SK-N-SH treated with all-trans-retinoic acid at 6 μM for 48 hours (cell line): ENCODE measurements around the gene MBOAT7.

Experiments
- ATAC-seq: fragments of 200-7000 bp; cut with Tn5 transposase; 3 replicates; pipeline ENCODE4 v1.9.1; 2020; ENCODE audit warnings: mild to moderate bottlenecking, moderate library complexity
- ARNTL ChIP-seq: fragments of 450-650 bp; formaldehyde crosslinking; IDR thresholded peaks from 2 replicates; pipeline ENCODE4 v1.5.0; 2020; ENCODE audit warnings: low read depth, mild to moderate bottlenecking, moderate library complexity, borderline replicate concordance
- BACH2 ChIP-seq: fragments of 250-450 bp; sonication (Bioruptor Pico); IDR thresholded peaks from 2 replicates; pipeline ENCODE4 v1.9.0; 2021; ENCODE audit warnings: mild to moderate bottlenecking, borderline replicate concordance
- CSDC2 ChIP-seq: fragments of 250-450 bp; sonication (Bioruptor Pico); IDR thresholded peaks from 2 replicates; pipeline ENCODE4 v1.5.0; 2020; ENCODE audit warnings: mild to moderate bottlenecking, moderate library complexity
- ESRRG ChIP-seq: fragments of 250-450 bp; sonication (Bioruptor Pico); IDR thresholded peaks from 2 replicates; pipeline ENCODE4 v1.6.1; 2021; ENCODE audit warnings: mild to moderate bottlenecking
- GLIS3 ChIP-seq: fragments of 250-450 bp; sonication (Bioruptor Pico); IDR thresholded peaks from 2 replicates; pipeline ENCODE4 v1.5.0; 2020; ENCODE audit warnings: mild to moderate bottlenecking, moderate library complexity
- ISL1 ChIP-seq: fragments of 250-450 bp; sonication (Bioruptor Pico); IDR thresholded peaks from 2 replicates; pipeline ENCODE4 v2.1.2; 2022; ENCODE audit warnings: mild to moderate bottlenecking, moderate library complexity
- OSR1 ChIP-seq: fragments of 250-450 bp; sonication (Bioruptor Pico); IDR thresholded peaks from 2 replicates; pipeline ENCODE4 v1.8.0; 2022; ENCODE audit warnings: moderate library complexity, mild to moderate bottlenecking, inconsistent platforms
- PPARA ChIP-seq: fragments of 250-450 bp; sonication (Bioruptor Pico); IDR thresholded peaks from 2 replicates; pipeline ENCODE4 v1.5.0; 2020; ENCODE audit warnings: mild to moderate bottlenecking, borderline replicate concordance
- RARB ChIP-seq: fragments of 250-450 bp; sonication (Bioruptor Pico); IDR thresholded peaks from 2 replicates; pipeline ENCODE4 v1.8.0; 2021; ENCODE audit warnings: mild to moderate bottlenecking, moderate library complexity
- TCF4 ChIP-seq: fragments of 250-450 bp; sonication (Bioruptor Pico); IDR thresholded peaks from 2 replicates; pipeline ENCODE4 v1.8.0; 2021; ENCODE audit warnings: mild to moderate bottlenecking, moderate library complexity, borderline replicate concordance
- TOX ChIP-seq: fragments of 250-450 bp; sonication (Bioruptor Pico); IDR thresholded peaks from 2 replicates; pipeline ENCODE4 v1.8.0; 2021; ENCODE audit warnings: mild to moderate bottlenecking, moderate library complexity, borderline replicate concordance
- ZFP3 ChIP-seq: fragments of 250-450 bp; sonication (Bioruptor Pico); IDR thresholded peaks from 2 replicates; pipeline ENCODE4 v1.5.0; 2020; ENCODE audit warnings: mild to moderate bottlenecking, moderate library complexity
- ZFP30 ChIP-seq: fragments of 450-650 bp; formaldehyde crosslinking; IDR thresholded peaks from 2 replicates; pipeline ENCODE4 v1.5.0; 2022; ENCODE audit warnings: mild to moderate bottlenecking, moderate library complexity
- ZNF565 ChIP-seq: fragments of 450-650 bp; formaldehyde crosslinking; conservative IDR thresholded peaks from 2 replicates; pipeline ENCODE4 v1.5.0; 2020; ENCODE audit warnings: low read depth, mild to moderate bottlenecking, moderate library complexity
- ZNF70 ChIP-seq: fragments of 450-650 bp; formaldehyde crosslinking; IDR thresholded peaks from 2 replicates; pipeline ENCODE4 v1.5.0; 2020; ENCODE audit warnings: mild to moderate bottlenecking, moderate library complexity
- ZNF8 ChIP-seq: fragments of 450-650 bp; formaldehyde crosslinking; IDR thresholded peaks from 2 replicates; pipeline ENCODE4 v1.5.0; 2020; ENCODE audit warnings: mild to moderate bottlenecking, moderate library complexity
- TF ChIP-seq, protein P1 (sequence below): fragments of 250-450 bp; sonication (Bioruptor Pico); IDR thresholded peaks from 2 replicates; pipeline ENCODE4 v1.8.0; 2020; ENCODE audit warnings: mild to moderate bottlenecking, moderate library complexity, borderline replicate concordance
- TF ChIP-seq, protein P2 (sequence below): fragments of 250-450 bp; sonication (Bioruptor Pico); IDR thresholded peaks from 2 replicates; pipeline ENCODE4 v1.5.0; 2020; ENCODE audit warnings: mild to moderate bottlenecking, moderate library complexity
- TF ChIP-seq, protein P3 (sequence below): fragments of 250-450 bp; sonication (Bioruptor Pico); IDR thresholded peaks from 2 replicates; pipeline ENCODE4 v1.5.1; 2021; ENCODE audit warnings: mild to moderate bottlenecking, moderate library complexity
- TF ChIP-seq, protein P4 (sequence below): fragments of 250-450 bp; sonication (Bioruptor Pico); IDR thresholded peaks from 2 replicates; pipeline ENCODE4 v1.5.1; 2020; ENCODE audit warnings: low read depth, mild to moderate bottlenecking, moderate library complexity

Gene MBOAT7

DNA sequence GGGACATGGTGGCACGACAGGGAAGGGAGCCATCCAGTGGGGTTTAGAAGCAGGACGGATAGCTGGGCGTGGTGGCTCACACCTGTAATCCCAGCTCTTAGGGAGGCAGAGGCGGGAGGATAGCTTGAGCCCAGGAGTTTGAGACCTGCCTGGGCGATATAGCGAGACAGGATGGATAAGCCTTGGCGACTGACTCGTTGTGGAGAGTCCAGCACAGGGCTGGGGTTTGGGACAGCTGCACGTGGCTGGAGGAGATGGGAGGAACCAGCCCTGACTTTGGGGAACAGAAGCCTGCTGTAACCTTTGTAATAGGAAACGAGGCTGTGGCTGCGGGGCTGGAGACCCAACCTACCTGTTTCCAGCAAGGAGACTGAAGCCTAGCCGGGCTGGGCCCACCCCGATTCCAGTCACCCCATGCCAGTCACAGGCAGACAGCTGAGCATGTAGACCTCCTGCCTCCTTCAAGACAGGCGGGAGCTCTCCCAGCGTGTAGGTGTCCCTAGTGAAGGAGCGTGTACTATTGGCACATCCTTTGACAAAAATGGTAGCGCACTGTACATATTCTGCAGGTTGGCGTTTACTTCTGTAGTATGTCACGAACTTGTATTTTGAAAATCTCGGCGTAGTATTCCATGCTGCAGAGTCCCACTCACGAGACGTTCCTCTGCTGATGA, 37.9 kb downstream of the MBOAT7 start:
- no peak for ATAC-seq
- no peak for TF ChIP-seq ESRRG (CRISPR knock-in tag)
- TF ChIP-seq ARNTL (CRISPR knock-in tag) = no peak
- TF ChIP-seq ZNF565 = no peak
- no peak for TF ChIP-seq TOX (CRISPR knock-in tag)
- no peak for TF ChIP-seq BACH2
- no peak for TF ChIP-seq ZNF8 (CRISPR knock-in tag)
- no peak for TF ChIP-seq ZNF70 (CRISPR knock-in tag)
- TF ChIP-seq PPARA (CRISPR knock-in tag) = no peak
- TF ChIP-seq RARB (CRISPR knock-in tag) = no peak
- TF ChIP-seq, protein P1, sequence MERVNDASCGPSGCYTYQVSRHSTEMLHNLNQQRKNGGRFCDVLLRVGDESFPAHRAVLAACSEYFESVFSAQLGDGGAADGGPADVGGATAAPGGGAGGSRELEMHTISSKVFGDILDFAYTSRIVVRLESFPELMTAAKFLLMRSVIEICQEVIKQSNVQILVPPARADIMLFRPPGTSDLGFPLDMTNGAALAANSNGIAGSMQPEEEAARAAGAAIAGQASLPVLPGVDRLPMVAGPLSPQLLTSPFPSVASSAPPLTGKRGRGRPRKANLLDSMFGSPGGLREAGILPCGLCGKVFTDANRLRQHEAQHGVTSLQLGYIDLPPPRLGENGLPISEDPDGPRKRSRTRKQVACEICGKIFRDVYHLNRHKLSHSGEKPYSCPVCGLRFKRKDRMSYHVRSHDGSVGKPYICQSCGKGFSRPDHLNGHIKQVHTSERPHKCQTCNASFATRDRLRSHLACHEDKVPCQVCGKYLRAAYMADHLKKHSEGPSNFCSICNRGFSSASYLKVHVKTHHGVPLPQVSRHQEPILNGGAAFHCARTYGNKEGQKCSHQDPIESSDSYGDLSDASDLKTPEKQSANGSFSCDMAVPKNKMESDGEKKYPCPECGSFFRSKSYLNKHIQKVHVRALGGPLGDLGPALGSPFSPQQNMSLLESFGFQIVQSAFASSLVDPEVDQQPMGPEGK = no peak
- TF ChIP-seq ZFP3 (CRISPR knock-in tag) = no peak
- no peak for TF ChIP-seq ISL1 (CRISPR knock-in tag)
- TF ChIP-seq GLIS3 (CRISPR knock-in tag) = no peak

DNA sequence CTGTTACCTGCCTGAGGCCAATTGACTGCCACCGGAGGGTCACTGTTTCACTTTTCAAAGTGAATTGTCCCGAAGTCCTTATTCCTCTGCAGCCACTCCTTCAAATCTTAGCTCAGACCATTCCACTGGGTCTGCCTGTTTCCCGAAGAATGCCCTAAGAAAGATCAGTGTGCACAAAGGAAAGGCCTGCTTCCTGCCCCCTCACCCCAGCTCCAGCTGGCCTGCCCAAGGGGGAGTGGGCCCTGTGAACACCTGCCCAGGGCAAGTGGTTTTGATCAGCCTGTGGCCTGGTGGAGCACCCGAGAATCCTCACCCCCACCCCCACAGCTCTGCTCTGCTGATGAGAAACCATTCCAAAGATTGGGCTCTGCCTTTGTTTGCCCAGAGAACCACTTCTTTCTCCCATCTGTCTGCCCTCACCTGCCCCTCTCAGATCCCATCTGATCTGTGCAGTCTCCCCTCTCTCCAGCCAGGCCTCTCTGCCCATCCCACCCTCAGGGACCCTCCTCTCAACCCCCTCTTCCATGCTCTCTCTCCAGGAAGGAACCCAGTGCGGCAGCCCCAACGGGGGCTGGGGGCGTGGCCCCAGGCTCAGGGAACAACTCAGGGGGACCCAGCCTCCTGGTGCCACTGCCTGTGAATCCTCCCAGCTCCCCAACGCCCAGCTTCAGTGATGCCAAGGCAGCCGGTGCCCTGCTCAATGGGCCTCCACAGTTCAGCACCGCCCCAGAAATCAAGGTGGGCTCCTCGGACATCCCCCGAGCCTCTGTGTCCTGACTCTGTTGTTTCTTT, 40.2 kb downstream of the MBOAT7 start:
- no peak for ATAC-seq
- TF ChIP-seq, protein P1 = no peak
- TF ChIP-seq TOX (CRISPR knock-in tag) (no peak), ZNF70 (CRISPR knock-in tag) (no peak), OSR1 (CRISPR knock-in tag) (no peak), ESRRG (CRISPR knock-in tag) (no peak), GLIS3 (CRISPR knock-in tag) (no peak), ZNF8 (CRISPR knock-in tag) (no peak), ZFP30 (CRISPR knock-in tag) (no peak), CSDC2 (CRISPR knock-in tag) (no peak), RARB (CRISPR knock-in tag) (no peak), PPARA (CRISPR knock-in tag) (no peak), ARNTL (CRISPR knock-in tag) (no peak), ZNF565 (no peak)
- TF ChIP-seq, protein P2, sequence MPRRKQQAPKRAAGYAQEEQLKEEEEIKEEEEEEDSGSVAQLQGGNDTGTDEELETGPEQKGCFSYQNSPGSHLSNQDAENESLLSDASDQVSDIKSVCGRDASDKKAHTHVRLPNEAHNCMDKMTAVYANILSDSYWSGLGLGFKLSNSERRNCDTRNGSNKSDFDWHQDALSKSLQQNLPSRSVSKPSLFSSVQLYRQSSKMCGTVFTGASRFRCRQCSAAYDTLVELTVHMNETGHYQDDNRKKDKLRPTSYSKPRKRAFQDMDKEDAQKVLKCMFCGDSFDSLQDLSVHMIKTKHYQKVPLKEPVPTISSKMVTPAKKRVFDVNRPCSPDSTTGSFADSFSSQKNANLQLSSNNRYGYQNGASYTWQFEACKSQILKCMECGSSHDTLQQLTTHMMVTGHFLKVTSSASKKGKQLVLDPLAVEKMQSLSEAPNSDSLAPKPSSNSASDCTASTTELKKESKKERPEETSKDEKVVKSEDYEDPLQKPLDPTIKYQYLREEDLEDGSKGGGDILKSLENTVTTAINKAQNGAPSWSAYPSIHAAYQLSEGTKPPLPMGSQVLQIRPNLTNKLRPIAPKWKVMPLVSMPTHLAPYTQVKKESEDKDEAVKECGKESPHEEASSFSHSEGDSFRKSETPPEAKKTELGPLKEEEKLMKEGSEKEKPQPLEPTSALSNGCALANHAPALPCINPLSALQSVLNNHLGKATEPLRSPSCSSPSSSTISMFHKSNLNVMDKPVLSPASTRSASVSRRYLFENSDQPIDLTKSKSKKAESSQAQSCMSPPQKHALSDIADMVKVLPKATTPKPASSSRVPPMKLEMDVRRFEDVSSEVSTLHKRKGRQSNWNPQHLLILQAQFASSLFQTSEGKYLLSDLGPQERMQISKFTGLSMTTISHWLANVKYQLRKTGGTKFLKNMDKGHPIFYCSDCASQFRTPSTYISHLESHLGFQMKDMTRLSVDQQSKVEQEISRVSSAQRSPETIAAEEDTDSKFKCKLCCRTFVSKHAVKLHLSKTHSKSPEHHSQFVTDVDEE (CRISPR knock-in tag) = no peak
- TF ChIP-seq, protein P3, sequence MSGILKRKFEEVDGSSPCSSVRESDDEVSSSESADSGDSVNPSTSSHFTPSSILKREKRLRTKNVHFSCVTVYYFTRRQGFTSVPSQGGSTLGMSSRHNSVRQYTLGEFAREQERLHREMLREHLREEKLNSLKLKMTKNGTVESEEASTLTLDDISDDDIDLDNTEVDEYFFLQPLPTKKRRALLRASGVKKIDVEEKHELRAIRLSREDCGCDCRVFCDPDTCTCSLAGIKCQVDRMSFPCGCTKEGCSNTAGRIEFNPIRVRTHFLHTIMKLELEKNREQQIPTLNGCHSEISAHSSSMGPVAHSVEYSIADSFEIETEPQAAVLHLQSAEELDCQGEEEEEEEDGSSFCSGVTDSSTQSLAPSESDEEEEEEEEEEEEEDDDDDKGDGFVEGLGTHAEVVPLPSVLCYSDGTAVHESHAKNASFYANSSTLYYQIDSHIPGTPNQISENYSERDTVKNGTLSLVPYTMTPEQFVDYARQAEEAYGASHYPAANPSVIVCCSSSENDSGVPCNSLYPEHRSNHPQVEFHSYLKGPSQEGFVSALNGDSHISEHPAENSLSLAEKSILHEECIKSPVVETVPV (CRISPR knock-in tag) = no peak

DNA sequence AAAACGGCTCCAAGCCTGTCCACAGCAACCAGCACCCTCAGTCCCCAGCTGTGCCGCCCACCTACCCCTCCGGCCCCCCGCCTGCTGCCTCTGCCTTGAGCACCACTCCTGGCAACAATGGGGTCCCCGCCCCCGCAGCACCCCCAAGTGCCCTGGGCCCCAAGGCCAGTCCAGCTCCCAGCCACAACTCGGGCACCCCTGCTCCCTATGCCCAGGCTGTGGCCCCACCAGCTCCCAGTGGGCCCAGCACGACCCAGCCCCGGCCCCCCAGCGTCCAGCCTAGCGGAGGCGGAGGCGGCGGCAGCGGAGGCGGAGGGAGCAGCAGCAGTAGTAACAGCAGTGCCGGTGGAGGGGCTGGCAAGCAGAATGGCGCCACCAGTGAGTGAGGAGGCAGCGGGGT, 41.2 kb downstream of the MBOAT7 start:
- no peak for ATAC-seq
- TF ChIP-seq ZNF565 (no peak), ZFP3 (CRISPR knock-in tag) (no peak), ZNF8 (CRISPR knock-in tag) (no peak), TCF4 (no peak), RARB (CRISPR knock-in tag) (no peak), PPARA (CRISPR knock-in tag) (no peak), ARNTL (CRISPR knock-in tag) (no peak), ZNF70 (CRISPR knock-in tag) (no peak), OSR1 (CRISPR knock-in tag) (no peak)
- TF ChIP-seq, protein P4, sequence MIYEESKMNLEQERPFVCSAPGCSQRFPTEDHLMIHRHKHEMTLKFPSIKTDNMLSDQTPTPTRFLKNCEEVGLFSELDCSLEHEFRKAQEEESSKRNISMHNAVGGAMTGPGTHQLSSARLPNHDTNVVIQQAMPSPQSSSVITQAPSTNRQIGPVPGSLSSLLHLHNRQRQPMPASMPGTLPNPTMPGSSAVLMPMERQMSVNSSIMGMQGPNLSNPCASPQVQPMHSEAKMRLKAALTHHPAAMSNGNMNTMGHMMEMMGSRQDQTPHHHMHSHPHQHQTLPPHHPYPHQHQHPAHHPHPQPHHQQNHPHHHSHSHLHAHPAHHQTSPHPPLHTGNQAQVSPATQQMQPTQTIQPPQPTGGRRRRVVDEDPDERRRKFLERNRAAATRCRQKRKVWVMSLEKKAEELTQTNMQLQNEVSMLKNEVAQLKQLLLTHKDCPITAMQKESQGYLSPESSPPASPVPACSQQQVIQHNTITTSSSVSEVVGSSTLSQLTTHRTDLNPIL (CRISPR knock-in tag) = no peak
- TF ChIP-seq, protein P2 (CRISPR knock-in tag) = no peak
- TF ChIP-seq, protein P1 = no peak
